GM19452 (cell line): Measurements from ENCODE around the gene ANKRD23.
A peak's percentile ranks its signal among the peaks of the same experiment; 100 is the strongest.

Experiments used
- ATAC-seq: cut with Tn5 transposase; IDR thresholded peaks from one replicate; pipeline ENCODE4 v1.9.1; 2021; ENCODE audit not compliant: unreplicated experiment

The ANKRD23 gene

GRCh38 chr2:96839875-96840850, 3.7 kb downstream of the ANKRD23 start:
- no peak for ATAC-seq

DNA sequence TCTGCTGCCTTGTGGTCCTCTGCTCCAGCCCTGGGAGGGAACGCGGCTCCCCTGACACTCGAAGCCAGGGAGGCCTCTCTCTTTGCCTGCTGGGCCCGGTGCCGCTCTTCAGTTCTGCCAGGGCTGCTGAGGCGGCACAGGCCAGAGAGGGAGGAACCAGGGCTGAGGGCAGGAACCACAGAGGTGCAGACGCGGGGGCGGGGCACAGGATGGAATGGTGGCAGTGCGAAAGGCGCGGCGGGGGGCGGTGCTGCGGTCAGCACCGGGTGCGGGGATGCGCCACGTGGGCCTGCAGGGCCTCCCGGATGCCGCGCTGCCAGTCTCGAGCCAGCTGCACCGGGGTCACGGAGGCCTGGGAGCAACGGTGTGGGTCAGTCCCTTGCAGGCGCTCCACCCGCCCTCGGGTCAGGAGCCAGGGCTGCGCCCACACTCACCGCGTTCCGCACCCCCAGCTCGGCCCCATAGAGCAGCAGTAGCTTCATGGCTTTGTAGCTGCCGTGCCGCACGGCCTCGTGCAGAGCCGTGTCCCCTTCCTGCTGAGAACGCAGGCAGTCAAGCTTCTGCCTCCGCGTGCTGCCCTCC, 4.4 kb downstream of the ANKRD23 start:
- ATAC-seq, result peak; percentile 70

GRCh38 chr2:96838345-96839292, 5.2 kb downstream of the ANKRD23 start:
- ATAC-seq, result peak; percentile 25

DNA sequence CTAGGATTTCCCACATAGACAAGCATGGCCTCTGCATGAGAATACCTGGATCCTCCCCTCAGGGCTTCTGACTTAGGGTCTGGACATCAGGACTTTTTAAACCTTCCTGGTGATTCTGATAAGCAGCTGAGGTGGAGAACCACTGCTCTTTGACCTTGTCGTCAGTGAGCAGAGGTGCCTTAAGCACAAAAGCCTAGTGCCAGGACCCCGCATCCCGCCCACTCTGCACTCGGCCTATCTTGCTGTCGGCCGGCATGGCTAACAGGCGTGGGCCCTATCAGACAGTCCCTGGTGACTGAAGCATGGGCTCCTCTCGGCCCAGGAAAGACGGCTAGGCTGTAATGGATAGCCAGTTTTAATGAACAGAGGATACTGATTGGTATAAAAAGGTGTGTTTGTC, 6.2 kb downstream of the ANKRD23 start:
- ATAC-seq, result no peak

DNA sequence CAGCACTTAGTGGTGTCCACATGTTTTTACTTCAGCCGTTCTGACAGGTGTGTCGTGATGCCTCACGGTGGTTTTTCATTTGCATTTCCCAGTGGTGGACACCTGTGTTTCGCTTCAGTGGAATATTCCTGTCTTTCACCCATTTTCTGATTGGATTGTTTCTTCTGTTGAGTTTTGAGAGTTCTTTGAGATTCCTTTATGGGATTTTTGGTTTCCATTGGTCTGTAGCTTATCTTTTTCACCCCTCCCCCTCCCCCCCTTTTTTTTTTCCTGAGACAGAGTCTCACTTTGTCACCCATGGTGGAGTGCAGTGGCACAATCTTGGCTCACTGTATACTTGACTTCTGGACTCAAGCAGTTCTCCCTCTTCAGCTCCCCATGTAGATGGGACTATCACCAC, 8.0 kb downstream of the ANKRD23 start:
- no peak for ATAC-seq

- no peak for ATAC-seq
Observed at GRCh38 chr2:96832754-96833507, 10.9 kb downstream of the ANKRD23 start.

DNA sequence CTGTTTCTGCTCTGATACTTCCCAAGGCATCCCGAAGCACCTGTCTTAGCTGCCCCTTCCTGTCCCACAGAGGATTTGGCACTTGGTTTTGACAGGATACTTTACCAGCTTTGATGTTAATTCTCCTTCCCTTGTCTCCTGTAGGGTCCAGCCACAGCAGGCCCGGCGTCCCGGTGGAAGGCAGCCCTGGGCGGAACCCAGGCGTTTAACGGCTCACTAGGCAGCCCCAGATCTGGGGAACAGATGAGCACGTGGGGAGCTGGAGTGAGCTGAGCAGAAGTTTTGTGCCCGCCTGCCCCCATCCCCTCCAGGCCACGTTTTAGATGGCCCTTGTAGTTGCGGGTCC, 11.4 kb downstream of the ANKRD23 start:
- ATAC-seq, result no peak

GRCh38 chr2:96831679-96832078, 12.1 kb downstream of the ANKRD23 start:
- no peak for ATAC-seq

DNA sequence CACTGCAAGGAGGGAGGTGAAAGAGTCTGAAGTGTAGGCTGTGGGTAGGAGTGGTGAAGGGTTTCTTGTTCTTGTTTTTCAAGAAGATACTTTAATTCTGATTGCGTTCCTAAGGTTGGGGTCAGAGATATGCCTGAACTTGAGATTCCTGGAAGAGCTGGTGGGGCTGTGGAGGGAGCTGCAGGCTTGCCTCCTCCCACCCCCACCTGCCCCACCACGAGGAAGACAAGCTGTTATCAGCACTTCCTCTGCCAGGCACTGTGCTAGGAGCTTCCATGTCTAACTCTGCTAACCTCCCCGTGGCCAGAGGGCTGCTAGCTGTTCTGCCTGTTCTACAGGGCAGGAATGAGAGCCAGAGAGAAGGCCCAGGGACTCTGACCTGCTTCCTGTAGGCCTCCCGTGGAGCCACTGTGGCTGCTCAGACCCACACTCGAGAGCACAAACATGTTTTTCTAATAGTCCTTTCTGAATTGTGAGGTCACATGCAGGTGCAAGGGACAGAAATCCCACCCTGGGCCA, 13.7 kb downstream of the ANKRD23 start:
- ATAC-seq, result no peak

- no peak for ATAC-seq
Observed at GRCh38 chr2:96828874-96829273, 14.9 kb downstream of the ANKRD23 start.

DNA sequence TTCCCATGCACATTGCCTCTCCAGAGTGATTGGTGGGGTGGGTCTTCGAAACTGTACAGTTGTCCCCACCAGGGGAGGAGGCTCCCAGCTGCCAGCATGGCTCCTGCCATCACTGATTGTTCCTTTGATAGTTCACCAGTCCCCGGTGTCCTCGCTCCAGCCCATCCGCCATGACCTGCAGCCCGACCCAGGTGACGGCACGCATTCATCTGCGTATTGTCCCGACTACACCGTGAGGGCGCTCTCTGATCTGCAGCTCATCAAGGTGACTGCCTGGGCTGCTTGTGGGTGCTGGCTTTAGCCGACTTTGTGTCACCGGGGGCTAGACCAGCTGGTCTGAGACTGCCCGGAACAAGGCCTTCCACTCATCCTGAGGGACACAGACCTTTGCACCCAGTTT, 15.4 kb downstream of the ANKRD23 start:
- ATAC-seq, result no peak

DNA sequence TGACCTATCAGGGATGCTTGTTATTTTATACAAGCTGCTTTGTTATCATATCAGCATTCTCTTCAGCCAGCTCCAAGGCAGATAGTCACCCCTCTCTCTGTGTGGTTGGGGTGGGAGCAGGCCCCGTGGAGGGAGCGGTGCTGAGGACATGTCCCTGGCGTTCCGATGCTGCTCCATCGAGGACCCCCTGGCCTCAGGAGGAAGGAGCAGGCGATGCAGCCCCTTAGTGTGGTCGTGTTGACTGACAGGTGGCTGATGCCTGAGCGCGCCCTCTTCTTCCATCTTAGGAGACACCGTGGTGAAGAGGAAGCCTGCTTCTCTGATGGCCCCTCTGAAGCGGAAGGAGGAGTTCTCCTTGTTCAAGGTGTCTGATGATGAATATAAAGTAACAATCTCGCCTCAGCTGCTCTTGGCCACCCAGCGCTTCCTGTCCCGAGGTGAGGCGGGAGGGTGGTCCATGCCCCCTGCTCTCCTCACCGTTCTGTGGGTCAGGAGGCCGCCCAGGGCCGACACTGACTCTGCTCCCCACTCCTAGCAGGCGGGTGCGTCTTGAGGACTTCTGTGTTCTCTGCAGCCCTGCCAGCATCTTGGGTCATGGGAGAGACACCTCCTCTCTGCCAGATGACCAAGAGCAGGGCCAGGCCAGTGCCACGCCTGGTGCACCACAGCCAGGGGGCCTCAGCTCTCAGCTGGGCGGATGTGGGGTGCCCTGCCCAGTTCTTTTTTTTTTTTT, 17.1 kb downstream of the ANKRD23 start:
- no peak for ATAC-seq

DNA sequence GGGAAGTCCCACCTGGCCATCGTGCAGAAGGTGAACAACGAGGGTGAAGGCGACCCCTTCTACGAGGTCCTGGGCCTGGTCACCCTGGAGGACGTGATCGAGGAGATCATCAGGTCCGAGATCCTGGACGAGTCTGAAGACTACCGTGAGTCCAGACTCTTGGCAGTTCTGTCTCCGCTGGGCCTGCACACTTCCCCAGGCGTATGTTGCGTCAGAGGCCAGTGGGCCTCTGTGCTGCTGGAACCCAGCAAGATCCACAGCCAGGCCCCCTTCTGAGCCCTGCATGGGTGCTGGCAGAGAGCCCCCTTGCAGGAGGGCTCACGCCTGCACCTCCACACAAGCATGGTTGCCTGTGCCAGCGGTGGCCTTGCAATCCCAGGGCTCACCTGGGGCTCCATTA, 18.8 kb downstream of the ANKRD23 start:
- no peak for ATAC-seq

DNA sequence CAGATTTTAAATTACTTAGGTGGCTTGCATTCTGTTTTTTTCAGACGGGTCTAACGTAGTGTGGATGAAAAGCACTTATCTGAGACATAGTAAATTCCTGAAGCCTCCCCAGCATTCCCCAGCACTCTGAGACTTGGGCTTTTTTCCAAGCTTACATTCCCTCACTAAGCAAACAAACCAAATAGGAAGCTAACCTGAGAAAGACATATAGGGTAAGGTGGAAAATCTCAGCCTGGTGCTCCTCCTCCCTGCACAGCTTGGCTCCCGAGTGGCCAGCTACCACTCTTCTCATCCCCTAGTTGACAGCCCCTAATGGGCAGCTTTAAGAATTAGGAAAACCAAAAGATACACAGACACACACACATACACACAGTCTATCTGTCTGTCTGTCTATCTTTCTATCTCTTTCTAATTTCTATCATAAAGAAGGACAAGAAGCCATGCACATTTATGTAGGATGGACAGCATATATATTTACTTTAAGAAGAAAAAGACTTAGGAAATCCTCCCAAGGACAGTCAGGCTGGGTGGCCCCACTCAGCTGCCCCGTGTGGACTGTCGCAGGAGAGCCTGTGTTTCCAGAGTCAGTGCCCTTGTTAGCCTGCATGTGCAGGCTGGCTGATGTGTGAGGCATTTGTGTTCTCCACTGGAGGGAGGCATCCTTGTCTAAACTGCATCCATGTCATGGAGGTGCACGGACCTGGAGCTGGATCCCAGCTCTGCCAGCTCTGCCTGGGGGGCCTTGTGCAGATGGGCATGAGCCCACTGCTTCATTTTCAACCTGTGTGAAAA, 19.5 kb downstream of the ANKRD23 start:
- no peak for ATAC-seq

- ATAC-seq, result no peak
Observed at GRCh38 chr2:96823198-96823597, 20.6 kb downstream of the ANKRD23 start.

GRCh38 chr2:96822786-96823185, 21.0 kb downstream of the ANKRD23 start:
- no peak for ATAC-seq

- no peak for ATAC-seq
Observed at GRCh38 chr2:96821113-96821675, 22.6 kb downstream of the ANKRD23 start.

DNA sequence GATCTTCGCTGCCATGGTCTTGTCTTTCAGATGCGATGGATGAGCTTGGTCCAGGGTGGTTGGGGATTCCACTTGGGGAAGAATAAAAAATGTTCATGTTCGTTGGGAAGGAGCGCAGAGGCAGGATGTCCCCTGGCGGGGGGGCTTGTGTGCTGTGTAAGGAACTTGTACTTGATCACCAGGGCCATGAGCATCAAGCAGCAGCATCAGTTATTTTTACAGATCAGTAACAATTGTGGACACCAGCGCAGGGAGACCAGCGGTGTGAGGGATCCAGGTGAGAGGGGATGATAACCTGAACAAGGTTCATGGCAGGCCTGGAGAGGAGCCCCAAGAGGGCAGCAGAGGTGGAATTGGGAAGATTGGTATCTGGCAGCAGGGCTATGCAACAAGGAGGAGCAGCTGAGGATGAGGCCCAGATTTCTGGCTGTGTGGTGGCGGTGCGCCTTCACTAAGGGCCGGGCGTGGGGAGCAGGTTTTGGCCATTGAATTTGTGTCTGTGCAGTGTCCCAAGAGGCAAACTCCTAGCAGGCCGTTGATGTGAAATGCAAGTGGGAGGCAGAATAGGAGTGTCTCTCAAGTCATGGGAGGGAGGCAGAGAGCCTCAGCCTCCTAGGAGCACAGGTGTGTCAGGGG, 23.8 kb downstream of the ANKRD23 start:
- ATAC-seq, result no peak
